HG03039 (cell line): ENCODE data around the gene JPT1.

Source experiments
- ATAC-seq: cut with Tn5 transposase; IDR thresholded peaks from one replicate; pipeline ENCODE4 v1.9.1; 2021; ENCODE audit warnings: mild to moderate bottlenecking, moderate library complexity; ENCODE audit not compliant: unreplicated experiment

The JPT1 gene

GRCh38 chr17:75108193-75108592, 46.1 kb downstream of the JPT1 start:
- ATAC-seq, result no peak

GRCh38 chr17:75105126-75106080, 48.9 kb downstream of the JPT1 start:
- ATAC-seq, result no peak

GRCh38 chr17:75103601-75104554, 50.4 kb downstream of the JPT1 start:
- ATAC-seq, result no peak

GRCh38 chr17:75102385-75102821, 51.9 kb downstream of the JPT1 start:
- no peak for ATAC-seq

GRCh38 chr17:75099881-75100595, 54.3 kb downstream of the JPT1 start:
- no peak for ATAC-seq

- ATAC-seq, result no peak
Observed at GRCh38 chr17:75098861-75099260, 55.5 kb downstream of the JPT1 start.

GRCh38 chr17:75097865-75098264, 56.4 kb downstream of the JPT1 start:
- no peak for ATAC-seq

GRCh38 chr17:75096082-75096625, 58.2 kb downstream of the JPT1 start:
- no peak for ATAC-seq

GRCh38 chr17:75094871-75095399, 59.4 kb downstream of the JPT1 start:
- no peak for ATAC-seq

GRCh38 chr17:75093548-75094158, 60.7 kb downstream of the JPT1 start:
- no peak for ATAC-seq

- no peak for ATAC-seq
Observed at GRCh38 chr17:75091855-75092327, 62.4 kb downstream of the JPT1 start.

- ATAC-seq, result no peak
Observed at GRCh38 chr17:75090871-75091854, 63.1 kb downstream of the JPT1 start.

GRCh38 chr17:75088465-75089417, 65.6 kb downstream of the JPT1 start:
- ATAC-seq, result no peak

GRCh38 chr17:75087558-75088453, 66.5 kb downstream of the JPT1 start, which contains the start of gene SLC16A5:
SLC16A5 (plus strand) TSS chr17:75087954; CDS start chr17:75093637, 5,683 bp downstream.
- no peak for ATAC-seq

GRCh38 chr17:75087182-75087557, 67.1 kb downstream of the JPT1 start:
- no peak for ATAC-seq

- no peak for ATAC-seq
Observed at GRCh38 chr17:75086496-75087181, 67.7 kb downstream of the JPT1 start.
